ENCODE results near the gene CCL4L2. TPM values are rescaled to one million over a fixed set of nuclear protein-coding genes. Genes with fewer than 3 reads are reported as not detected.
"Not testable (repeated sequence)": the region's sequence is repeated elsewhere in the genome, so short reads cannot be mapped to it uniquely, and the experiment has no call there.

Gene CCL4L2
- total and polyA plus RNA-seq, 8 donors: 0.16 to 0.90 (median 0.76) TPM; not detected in 5

DNA sequence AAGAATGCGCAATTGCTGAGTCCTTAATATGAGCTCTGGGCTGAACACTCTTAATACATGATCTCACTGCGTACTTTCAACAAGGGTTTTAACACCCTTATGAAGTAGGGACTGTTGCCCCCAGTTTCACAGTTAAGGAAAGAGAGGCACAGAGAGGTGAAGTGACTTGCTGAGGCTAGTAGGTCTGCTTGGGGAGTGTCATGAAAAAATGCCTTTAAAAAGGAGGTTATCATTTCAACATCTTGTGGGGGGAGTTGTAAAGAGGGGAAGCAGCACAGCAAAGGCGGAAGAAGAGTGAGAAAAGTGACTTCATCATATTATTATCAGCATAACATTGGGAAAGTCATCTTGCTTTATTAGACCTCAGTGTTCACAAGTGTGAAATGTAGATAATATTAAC lies 2.1 kb downstream of the CCL4L2 start:
- H3K27me3 ChIP-seq: no peaks in the 10 kb centered on the region
- DNase-seq (no peak), ATAC-seq (no peak), FAIRE-seq (no peak)
- H3K27ac ChIP-seq: no peak overlapping the region
- intact Hi-C loops (cut with DNase I): no loop called here
- WGBS, 2 donors: 79 to 85% methylated on average over 3 of the region's 3 CpGs
- no peak overlapping the region for H3K4me3 ChIP-seq
- no peaks in the 10 kb centered on the region for H3K9me3 ChIP-seq
- TF ChIP-seq, protein P1, sequence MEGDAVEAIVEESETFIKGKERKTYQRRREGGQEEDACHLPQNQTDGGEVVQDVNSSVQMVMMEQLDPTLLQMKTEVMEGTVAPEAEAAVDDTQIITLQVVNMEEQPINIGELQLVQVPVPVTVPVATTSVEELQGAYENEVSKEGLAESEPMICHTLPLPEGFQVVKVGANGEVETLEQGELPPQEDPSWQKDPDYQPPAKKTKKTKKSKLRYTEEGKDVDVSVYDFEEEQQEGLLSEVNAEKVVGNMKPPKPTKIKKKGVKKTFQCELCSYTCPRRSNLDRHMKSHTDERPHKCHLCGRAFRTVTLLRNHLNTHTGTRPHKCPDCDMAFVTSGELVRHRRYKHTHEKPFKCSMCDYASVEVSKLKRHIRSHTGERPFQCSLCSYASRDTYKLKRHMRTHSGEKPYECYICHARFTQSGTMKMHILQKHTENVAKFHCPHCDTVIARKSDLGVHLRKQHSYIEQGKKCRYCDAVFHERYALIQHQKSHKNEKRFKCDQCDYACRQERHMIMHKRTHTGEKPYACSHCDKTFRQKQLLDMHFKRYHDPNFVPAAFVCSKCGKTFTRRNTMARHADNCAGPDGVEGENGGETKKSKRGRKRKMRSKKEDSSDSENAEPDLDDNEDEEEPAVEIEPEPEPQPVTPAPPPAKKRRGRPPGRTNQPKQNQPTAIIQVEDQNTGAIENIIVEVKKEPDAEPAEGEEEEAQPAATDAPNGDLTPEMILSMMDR (IDR thresholded peaks at IDR 0.05): no peak
- H3K4me1 ChIP-seq: no peaks in the 10 kb centered on the region
- H3K36me3 ChIP-seq: no peaks in the 10 kb centered on the region

DNA sequence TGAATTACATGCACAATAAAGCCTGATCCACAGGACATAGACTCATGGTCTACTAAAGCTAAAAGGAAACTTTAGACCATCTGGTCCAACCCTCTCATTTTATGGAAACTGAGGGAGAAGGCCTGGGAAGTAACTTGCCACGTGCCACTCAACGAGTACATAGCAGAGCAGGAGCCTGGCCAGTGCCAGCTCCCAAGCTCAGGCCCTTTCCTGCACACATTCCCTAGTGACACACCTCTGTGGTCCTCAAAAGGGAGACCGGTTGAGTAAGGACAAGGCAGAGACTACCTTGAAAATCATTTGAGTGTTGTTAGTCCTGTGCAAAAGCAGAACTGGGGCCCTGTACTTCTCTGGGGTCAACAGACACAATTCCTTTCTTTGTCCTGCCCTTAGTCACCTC lies 2.8 kb downstream of the CCL4L2 start:
- no peak for FAIRE-seq
- Histone ChIP-seq H3K36me3 (no peaks in the 10 kb centered on the region), H3K9me3 (no peaks in the 10 kb centered on the region), H3K27ac (no peak overlapping the region), H3K4me1 (no peaks in the 10 kb centered on the region), H3K4me3 (no peak overlapping the region), H3K27me3 (no peaks in the 10 kb centered on the region)
- TF ChIP-seq, protein P1 (IDR thresholded peaks at IDR 0.05): no peak
- intact Hi-C loops (cut with DNase I): no loop called here
- ATAC-seq: no peak
- 49 to 56% methylated on average over 3 of the region's 3 CpGs for WGBS, 2 donors
- no peak for DNase-seq

DNA sequence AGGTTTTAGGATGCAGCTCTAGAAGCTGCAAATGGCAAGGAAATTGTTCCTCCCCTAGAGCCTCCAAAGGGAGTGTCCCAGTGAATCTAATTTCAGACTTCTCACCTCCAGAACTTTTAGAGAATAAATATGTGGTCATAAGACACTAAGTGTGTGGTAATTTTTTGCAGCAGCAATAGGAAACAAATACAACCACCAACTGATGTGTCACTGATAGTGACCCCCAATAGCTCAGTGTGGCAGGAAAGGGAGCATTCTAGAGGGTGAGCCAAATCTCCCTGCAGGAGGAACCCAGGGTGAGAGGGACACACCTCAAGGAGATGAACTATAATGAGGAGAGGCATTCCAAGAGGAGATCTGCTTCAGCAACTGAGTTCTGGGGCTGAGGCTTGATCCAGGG lies 4.1 kb downstream of the CCL4L2 start:
- no peak for DNase-seq
- Histone ChIP-seq H3K9me3 (no peaks in the 10 kb centered on the region), H3K4me1 (no peaks in the 10 kb centered on the region), H3K27me3 (no peaks in the 10 kb centered on the region), H3K4me3 (no peak overlapping the region), H3K36me3 (no peaks in the 10 kb centered on the region), H3K27ac (no peak overlapping the region)
- intact Hi-C loops (cut with DNase I): no loop called here
- no peak for FAIRE-seq
- TF ChIP-seq, protein P1 (IDR thresholded peaks at IDR 0.05): no peak
- ATAC-seq: no peak

DNA sequence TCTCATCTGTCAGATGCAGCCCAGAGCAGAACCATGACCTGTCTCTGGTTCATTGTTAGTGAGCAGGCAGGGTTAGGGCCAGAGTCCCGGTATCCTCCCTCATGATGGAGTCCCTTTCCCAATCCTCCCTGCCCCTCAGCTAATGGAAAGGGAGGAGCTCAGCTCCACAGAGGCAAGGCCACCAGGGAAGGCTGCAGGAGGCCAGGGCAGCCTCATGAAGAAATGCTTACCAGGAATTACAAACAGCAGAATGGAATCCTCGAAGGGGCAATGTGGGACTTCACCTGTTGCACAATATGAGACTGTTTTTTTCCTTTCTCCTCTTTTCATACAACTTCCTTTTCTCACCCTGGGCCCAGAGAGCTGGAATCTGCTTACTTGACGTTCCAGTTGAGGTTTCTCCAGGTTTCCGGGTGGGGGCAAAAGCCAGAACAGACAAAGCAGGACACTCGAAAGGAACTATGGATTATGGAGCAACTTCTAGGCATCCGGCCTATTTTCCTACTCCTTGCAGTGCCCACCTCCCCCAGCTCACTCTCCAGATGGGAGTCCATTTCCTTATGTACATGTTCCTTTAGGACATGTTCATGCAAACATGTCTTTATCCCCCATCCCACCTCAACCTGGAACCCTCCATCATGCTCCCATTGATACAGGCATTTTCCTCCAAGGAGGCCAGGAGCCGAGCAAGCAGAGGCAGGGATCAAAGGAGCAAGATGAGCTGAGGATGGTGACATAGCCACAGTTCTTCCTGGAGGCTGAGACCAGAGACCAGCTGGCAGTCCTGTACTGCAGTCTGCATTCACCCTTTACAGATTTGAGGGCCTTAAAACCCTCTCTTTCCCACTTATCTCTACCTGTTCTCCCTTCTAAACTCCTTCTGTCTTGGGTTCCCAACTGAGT lies 4.8 kb downstream of the CCL4L2 start:
- H3K27me3 ChIP-seq; H3K27ac ChIP-seq; DNase-seq; FAIRE-seq; H3K36me3 ChIP-seq; H3K4me3 ChIP-seq; H3K4me1 ChIP-seq; intact Hi-C loops (cut with DNase I); H3K9me3 ChIP-seq; ATAC-seq: not testable (repeated sequence)
- 72% methylated on average over 7 of the region's 7 CpGs for WGBS, 2 donors

DNA sequence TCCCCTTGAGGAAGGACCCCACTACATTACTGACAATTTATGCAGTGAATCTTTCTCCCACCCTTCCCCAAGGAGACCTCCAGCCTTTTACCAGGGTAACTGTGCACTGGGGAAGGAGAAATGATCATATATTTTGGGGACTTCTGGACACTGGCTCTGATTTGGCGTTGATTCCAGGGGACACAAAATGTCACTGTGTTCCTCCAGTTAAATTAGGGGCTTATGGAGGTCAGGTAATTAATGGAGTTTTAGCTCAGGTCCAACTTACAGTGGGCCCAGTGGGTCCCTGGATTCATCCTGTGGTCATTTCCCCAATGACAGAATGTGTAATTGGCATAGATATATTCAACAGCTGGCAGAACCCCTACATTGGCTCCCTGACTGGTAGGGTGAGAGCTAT lies 8.7 kb downstream of the CCL4L2 start:
- intact Hi-C loops (cut with DNase I); H3K27ac ChIP-seq; H3K36me3 ChIP-seq; FAIRE-seq; H3K4me3 ChIP-seq; DNase-seq; ATAC-seq; H3K9me3 ChIP-seq; H3K27me3 ChIP-seq; H3K4me1 ChIP-seq: not testable (repeated sequence)
- WGBS, 2 donors: 90 to 100% methylated on average over 1 of the region's 1 CpG

DNA sequence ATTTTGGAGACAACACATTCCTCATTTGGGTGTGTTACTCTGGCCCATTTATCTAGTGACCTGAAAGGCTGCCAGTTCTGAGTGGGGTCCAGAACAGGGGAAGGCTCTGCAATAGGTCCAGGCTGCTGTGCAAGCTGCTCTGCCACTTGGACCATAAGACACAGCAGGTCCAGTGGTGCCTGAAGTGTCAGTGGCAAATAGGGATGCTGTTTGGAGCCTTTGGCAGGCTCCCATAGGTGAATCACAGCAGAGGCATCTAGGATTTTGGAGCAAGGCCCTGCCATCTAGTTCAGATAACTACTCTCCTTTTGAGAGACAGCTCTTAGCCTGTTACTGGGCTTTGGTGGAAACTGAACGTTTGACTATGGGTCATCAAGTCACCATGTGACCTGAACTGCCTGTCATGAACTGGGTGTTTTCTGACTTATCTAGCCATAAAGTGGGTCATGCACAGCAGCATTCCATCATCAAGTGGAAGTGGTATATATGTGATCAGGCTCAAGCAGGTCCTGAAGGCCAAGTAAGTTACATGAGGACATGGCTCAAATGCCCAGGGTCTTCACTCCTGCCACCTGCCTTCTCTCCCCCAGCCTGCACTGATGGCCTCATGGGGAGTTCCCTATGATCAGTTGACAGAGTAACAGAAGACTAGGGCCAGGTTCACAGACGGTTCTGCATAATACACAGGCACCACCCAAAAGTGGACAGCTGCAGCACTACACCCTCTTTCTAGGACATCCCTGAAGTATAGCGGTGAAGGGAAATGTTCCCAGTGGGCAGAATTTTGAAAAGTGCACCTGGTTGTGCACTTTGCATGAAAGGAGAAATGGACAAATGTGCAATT lies 10.1 kb downstream of the CCL4L2 start:
- H3K27ac ChIP-seq; H3K4me3 ChIP-seq; intact Hi-C loops (cut with DNase I); H3K9me3 ChIP-seq; H3K4me1 ChIP-seq; H3K36me3 ChIP-seq; ATAC-seq; FAIRE-seq; DNase-seq; H3K27me3 ChIP-seq: not testable (repeated sequence)
- 64 to 72% methylated on average over 3 of the region's 3 CpGs for WGBS, 2 donors

DNA sequence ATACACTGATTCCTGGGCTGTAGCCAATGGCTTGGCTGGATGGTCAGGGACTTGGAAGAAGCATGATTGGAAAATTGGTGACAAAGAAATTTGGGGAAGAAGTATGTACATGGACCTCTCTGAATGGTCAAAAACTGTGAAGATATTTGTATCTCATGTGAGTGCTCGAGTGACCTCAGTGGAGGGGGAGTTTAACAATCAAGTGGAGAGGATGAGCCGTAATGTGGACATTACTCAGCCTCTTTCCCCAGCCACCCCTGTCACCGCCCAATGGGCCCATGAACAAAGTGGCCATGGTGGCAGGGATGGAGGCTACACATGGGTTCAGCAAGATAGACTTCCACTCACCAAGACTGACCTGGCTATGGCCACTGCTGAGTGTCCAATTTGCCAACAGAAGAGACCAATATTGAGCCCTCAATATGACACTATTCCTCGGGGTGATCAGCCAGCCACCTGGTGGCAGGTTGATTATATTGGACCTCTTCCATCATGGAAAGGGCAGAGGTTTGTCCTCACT lies 10.8 kb downstream of the CCL4L2 start:
- H3K4me1 ChIP-seq; H3K27ac ChIP-seq; H3K36me3 ChIP-seq; DNase-seq; intact Hi-C loops (cut with DNase I); FAIRE-seq; ATAC-seq; H3K4me3 ChIP-seq; H3K27me3 ChIP-seq; H3K9me3 ChIP-seq: not testable (repeated sequence)
- 76 to 80% methylated on average over 4 of the region's 4 CpGs for WGBS, 2 donors

DNA sequence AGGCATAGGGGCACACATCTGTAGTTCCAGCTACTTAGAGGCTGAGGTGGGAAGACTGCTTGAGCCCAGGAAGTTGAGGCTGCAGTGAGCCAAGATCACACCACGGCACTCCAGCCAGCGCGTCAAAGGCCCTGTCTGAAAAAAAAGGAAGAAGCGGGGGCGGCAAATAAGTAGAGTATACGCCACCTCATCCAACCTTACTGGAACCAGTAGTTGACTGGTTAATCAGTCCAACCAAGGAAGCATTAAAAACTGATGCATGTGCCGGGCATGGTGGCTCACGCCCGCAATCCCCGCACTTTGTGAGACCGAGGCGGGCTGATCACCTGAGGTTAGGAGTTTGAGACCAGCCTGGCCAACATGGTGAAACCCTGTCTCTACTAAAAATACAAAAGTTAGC lies 12.1 kb downstream of the CCL4L2 start:
- FAIRE-seq; H3K27ac ChIP-seq; DNase-seq; H3K27me3 ChIP-seq; intact Hi-C loops (cut with DNase I); H3K9me3 ChIP-seq; H3K4me3 ChIP-seq; H3K36me3 ChIP-seq; H3K4me1 ChIP-seq; ATAC-seq: not testable (repeated sequence)
- 85 to 88% methylated on average over 12 of the region's 12 CpGs for WGBS, 2 donors

DNA sequence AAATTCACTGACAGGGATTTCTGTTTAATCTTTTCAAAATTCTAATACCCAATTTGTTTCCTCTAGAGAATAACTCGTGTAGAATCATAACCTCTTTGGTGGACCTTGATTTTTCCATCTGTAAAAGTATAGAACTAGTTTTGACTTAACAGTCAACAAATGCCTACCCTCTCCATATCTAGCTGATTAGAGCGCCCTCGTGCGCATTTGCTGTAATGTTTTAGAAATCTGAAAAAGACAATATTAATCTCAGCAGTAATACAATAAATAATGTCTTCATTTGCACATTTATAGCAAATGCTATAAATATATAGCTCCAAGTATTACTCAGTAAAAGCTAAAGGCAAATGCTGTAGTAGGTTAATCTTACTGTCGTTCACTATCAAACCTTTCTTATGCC lies 18.8 kb downstream of the CCL4L2 start:
- 17 to 45% methylated on average over 4 of the region's 5 CpGs for WGBS, 2 donors
- H3K4me3 ChIP-seq; FAIRE-seq; intact Hi-C loops (cut with DNase I); H3K36me3 ChIP-seq; DNase-seq; ATAC-seq; H3K27ac ChIP-seq; H3K4me1 ChIP-seq; H3K9me3 ChIP-seq; H3K27me3 ChIP-seq: not testable (repeated sequence)
